Measurements from ENCODE around the gene SGMS1.

GRCh38 chr10:50326172-50326555 lies 297.6 kb downstream of the SGMS1 start:
- TF ChIP-seq CTCF (IDR thresholded peaks at IDR 0.05) (no peak), POLR2A (IDR thresholded peaks at IDR 0.05) (no peak)
